Esophagus muscularis mucosa (tissue), 4 donors: ENCODE measurements around the gene DNAH1. TPM values are rescaled to one million over a fixed set of nuclear protein-coding genes. Genes with fewer than 3 reads are reported as not detected.

Experiments used
- DNase-seq: peaks from one replicate; pipeline ENCODE4 v3.0.0-alpha.2; 2017; ENCODE audit errors: extremely low spot score
- H3K27ac ChIP-seq, 4 donors: fragments of 200-600 bp; sonication (generic); replicated peaks in 1 of 4; 1 replicate in 3 of 4; 2 replicates in 1 of 4; pipeline ENCODE4 v1.5.1; 2016 to 2019; ENCODE audit warnings: mild to moderate bottlenecking in 1 of 4
- H3K27me3 ChIP-seq, 4 donors: fragments of 200-600 bp; sonication (generic); one replicate each; pipeline versions ENCODE4 v1.5.1 to v1.6.0; 2016 to 2019
- H3K36me3 ChIP-seq, 4 donors: fragments of 200-600 bp; sonication (generic); one replicate each; pipeline ENCODE4 v1.5.1; 2016 to 2019
- H3K4me1 ChIP-seq, 4 donors: fragments of 200-600 bp; sonication (generic); one replicate each; pipeline ENCODE4 v1.5.1; 2016 to 2019
- H3K4me3 ChIP-seq, 4 donors: fragments of 200-600 bp; sonication (generic); 1 replicate in 2 of 4; 2 replicates in 2 of 4; pipeline ENCODE4 v1.5.1; 2016 to 2019; ENCODE audit warnings: mild to moderate bottlenecking in 4 of 4, moderate library complexity in 1 of 4
- H3K9me3 ChIP-seq, 4 donors: fragments of 200-600 bp; sonication (generic); 1 replicate in 3 of 4; 2 replicates in 1 of 4; pipeline ENCODE4 v1.5.1; 2016 to 2019
- CTCF ChIP-seq, 3 experiments: fragments of 200-600 bp in 2 of 3; fragments of 450-650 bp in 1 of 3; sonication (generic) in 2 of 3; IDR thresholded peaks; one replicate each; pipeline ENCODE4 v1.5.1; 2017 to 2019; ENCODE audit warnings: antibody characterized with exemption in 3 of 3, mild to moderate bottlenecking in 2 of 3, moderate library complexity in 1 of 3
- EP300 ChIP-seq: sonication (generic); formaldehyde crosslinking; IDR thresholded peaks from one replicate; pipeline ENCODE4 v1.6.1; 2017; ENCODE audit warnings: antibody characterized with exemption
- POLR2A ChIP-seq: fragments of 450-650 bp; IDR thresholded peaks from one replicate; pipeline ENCODE4 v1.6.1; 2017; ENCODE audit warnings: antibody characterized with exemption, moderate library complexity, mild to moderate bottlenecking, low read depth
- POLR2AphosphoS5 ChIP-seq, 2 donors: sonication (generic); formaldehyde crosslinking; IDR thresholded peaks; one replicate each; pipeline ENCODE4 v1.6.1; 2017; ENCODE audit warnings: antibody characterized with exemption in 2 of 2
- WGBS: methylation state at CpG from one replicate; pipeline ENCODE4 v1.1.5; 2018; 5-methylcytosine and 5-hydroxymethylcytosine counted together
- intact Hi-C: fragments of 100-400 bp; cut with DNase I; formaldehyde crosslinking; loops from one replicate; pipeline ENCODE4 v1.15.1; 2023
- total RNA-seq, 4 donors: library from RNA; depleted of rRNA; stranded (reverse); fragments of >200 nt; gene quantifications; one replicate each; pipeline versions ENCODE4 v1.1.0 to v1.2.1, GENCODE V29; 2016

Gene DNAH1
- total RNA-seq, 4 donors from 2014 or later = 3.4 to 5.4 (median 3.6) TPM

- WGBS = 85% methylated on average over 17 of the region's 23 CpGs
- no peaks in the 10 kb centered on the region for H3K9me3 ChIP-seq
- H3K4me3 ChIP-seq = no peak overlapping the region
- DNase-seq = no peak
- H3K27me3 ChIP-seq = no peaks in the 10 kb centered on the region
- no peak overlapping the region for H3K27ac ChIP-seq
- H3K36me3 ChIP-seq = peaks cover 8 to 50% (median 36%) of the 10 kb centered on the region in 4 donors
- peaks cover 19 to 21% (median 20%) of the 10 kb centered on the region in 4 donors for H3K4me1 ChIP-seq
- no peak for TF ChIP-seq POLR2AphosphoS5 (IDR thresholded peaks at IDR 0.05)
- no peak for TF ChIP-seq EP300
- no peak for TF ChIP-seq POLR2A
- intact Hi-C loops = loop anchor here (1.0 kb wide), 1 partner anchor 48 kb away; no protein-coding TSS in a partner anchor
These were observed 25.3 kb upstream of the DNAH1 start for GRCh38 chr3:52290596-52291507.

- DNase-seq = no peak
- intact Hi-C loops = loop anchor here (1.0 kb wide), 1 partner anchor 48 kb away; no protein-coding TSS in a partner anchor
- WGBS = 62% methylated on average over 5 of the region's 7 CpGs
- Histone ChIP-seq H3K4me1 (peaks cover 14 to 18% (median 16%) of the 10 kb centered on the region in 4 donors), H3K9me3 (no peaks in the 10 kb centered on the region), H3K27me3 (no peaks in the 10 kb centered on the region), H3K27ac (no peak overlapping the region), H3K4me3 (no peak overlapping the region), H3K36me3 (peaks cover 8 to 58% (median 36%) of the 10 kb centered on the region in 4 donors)
- TF ChIP-seq EP300 = no peak
- no peak for TF ChIP-seq POLR2AphosphoS5 (IDR thresholded peaks at IDR 0.05)
- no peak for TF ChIP-seq POLR2A
- peak; percentile 20 to 29 (median 25) for TF ChIP-seq CTCF (IDR thresholded peaks at IDR 0.05)
These were observed 24.5 kb upstream of the DNAH1 start for GRCh38 chr3:52291508-52292181.

- H3K27me3 ChIP-seq = no peaks in the 10 kb centered on the region
These were observed 23.7 kb upstream of the DNAH1 start for GRCh38 chr3:52292247-52293065.

GRCh38 chr3:52293491-52294319 lies 22.4 kb upstream of the DNAH1 start:
- Histone ChIP-seq H3K36me3 (peaks cover 8 to 63% (median 36%) of the 10 kb centered on the region in 4 donors), H3K27ac (no peak overlapping the region), H3K4me3 (no peak overlapping the region), H3K4me1 (peaks cover 6 to 8% (median 6%) of the 10 kb centered on the region in 4 donors), H3K27me3 (no peaks in the 10 kb centered on the region), H3K9me3 (no peaks in the 10 kb centered on the region)
- no peak for DNase-seq
- intact Hi-C loops = no loop called here
- TF ChIP-seq POLR2AphosphoS5 (IDR thresholded peaks at IDR 0.05) = no peak
- TF ChIP-seq POLR2A = no peak
- no peak for TF ChIP-seq EP300
- no peak for TF ChIP-seq CTCF (IDR thresholded peaks at IDR 0.05)
- WGBS = 92% methylated on average over 17 of the region's 17 CpGs

More at GRCh38 chr3:52292247-52293065, 23.7 kb upstream of the DNAH1 start:
- WGBS = 98% methylated on average over 10 of the region's 20 CpGs
- Histone ChIP-seq H3K4me1 (peaks cover 6 to 12% (median 9%) of the 10 kb centered on the region in 4 donors), H3K27ac (no peak overlapping the region), H3K9me3 (no peaks in the 10 kb centered on the region), H3K4me3 (no peak overlapping the region), H3K36me3 (peaks cover 8 to 63% (median 36%) of the 10 kb centered on the region in 4 donors)
- TF ChIP-seq POLR2AphosphoS5 (IDR thresholded peaks at IDR 0.05) (no peak), POLR2A (no peak)
- DNase-seq = no peak
- intact Hi-C loops = no loop called here
